ENCODE results near the gene HS3ST1.

Gene HS3ST1

DNA sequence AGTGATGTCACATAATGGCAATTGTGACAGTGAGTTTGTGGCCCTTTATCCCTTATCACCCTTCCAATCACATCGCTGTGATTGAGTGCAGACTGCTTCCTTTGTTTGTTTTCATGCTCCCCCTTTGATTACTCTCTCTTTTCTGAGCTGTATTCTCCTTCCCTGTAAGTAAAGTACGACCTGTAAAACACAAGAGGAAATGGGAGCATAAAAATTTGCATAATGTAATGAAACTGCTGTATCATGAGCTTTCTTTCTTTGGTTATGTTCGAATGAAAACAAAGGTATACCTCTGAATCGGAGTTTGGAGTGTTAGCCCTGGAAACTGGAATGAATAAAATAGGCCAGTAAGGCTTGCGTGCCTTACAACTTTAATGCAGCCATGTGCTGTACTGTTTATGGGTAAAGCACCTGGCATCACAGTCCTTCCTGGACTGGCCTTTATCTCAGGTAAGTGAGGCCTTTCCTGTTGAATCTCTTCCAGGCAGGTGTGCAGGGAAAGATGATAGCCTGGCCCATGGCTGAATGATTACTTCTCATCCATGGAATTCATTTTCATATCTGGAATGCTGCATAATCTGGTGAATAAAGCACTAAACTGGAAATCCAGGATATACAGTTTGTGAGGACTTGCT lies 26.6 kb upstream of the HS3ST1 start:
- ChIA-PET CTCF (no interaction called here), POLR2A (no interaction called here)
- DNase-seq (ENCODE audit: low read depth, low spot score): no peak
- TF ChIP-seq, protein P1, sequence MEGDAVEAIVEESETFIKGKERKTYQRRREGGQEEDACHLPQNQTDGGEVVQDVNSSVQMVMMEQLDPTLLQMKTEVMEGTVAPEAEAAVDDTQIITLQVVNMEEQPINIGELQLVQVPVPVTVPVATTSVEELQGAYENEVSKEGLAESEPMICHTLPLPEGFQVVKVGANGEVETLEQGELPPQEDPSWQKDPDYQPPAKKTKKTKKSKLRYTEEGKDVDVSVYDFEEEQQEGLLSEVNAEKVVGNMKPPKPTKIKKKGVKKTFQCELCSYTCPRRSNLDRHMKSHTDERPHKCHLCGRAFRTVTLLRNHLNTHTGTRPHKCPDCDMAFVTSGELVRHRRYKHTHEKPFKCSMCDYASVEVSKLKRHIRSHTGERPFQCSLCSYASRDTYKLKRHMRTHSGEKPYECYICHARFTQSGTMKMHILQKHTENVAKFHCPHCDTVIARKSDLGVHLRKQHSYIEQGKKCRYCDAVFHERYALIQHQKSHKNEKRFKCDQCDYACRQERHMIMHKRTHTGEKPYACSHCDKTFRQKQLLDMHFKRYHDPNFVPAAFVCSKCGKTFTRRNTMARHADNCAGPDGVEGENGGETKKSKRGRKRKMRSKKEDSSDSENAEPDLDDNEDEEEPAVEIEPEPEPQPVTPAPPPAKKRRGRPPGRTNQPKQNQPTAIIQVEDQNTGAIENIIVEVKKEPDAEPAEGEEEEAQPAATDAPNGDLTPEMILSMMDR (IDR thresholded peaks at IDR 0.05; ENCODE audit: insufficient read depth, low read length, missing control alignments): no peak
- H3K4me3 ChIP-seq (ENCODE audit: low read depth, low read length): no peak overlapping the region

DNA sequence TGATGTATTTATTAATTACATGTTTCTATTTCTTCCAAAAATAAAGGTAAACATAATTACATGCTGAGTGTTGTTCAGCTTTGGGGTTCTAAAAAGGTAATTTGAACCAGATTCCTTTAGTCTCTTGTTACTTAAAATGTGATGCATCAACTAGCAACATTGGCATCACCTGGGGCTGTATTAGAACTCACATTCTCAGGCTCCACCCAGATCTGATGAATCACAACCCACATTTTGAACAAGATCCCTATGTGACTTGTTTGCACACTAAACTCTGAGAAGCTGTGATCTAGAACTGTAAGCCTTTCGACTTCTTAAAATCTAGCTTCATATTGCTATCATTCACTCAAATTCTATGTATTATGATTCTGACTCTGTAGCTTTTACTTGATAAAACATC lies 23.0 kb upstream of the HS3ST1 start:
- no peak overlapping the region for H3K4me3 ChIP-seq (ENCODE audit: low read depth, low read length)
- TF ChIP-seq, protein P1 (IDR thresholded peaks at IDR 0.05; ENCODE audit: insufficient read depth, low read length, missing control alignments): no peak
- ChIA-PET POLR2A (no interaction called here), CTCF (no interaction called here)
- DNase-seq (ENCODE audit: low read depth, low spot score): no peak

DNA sequence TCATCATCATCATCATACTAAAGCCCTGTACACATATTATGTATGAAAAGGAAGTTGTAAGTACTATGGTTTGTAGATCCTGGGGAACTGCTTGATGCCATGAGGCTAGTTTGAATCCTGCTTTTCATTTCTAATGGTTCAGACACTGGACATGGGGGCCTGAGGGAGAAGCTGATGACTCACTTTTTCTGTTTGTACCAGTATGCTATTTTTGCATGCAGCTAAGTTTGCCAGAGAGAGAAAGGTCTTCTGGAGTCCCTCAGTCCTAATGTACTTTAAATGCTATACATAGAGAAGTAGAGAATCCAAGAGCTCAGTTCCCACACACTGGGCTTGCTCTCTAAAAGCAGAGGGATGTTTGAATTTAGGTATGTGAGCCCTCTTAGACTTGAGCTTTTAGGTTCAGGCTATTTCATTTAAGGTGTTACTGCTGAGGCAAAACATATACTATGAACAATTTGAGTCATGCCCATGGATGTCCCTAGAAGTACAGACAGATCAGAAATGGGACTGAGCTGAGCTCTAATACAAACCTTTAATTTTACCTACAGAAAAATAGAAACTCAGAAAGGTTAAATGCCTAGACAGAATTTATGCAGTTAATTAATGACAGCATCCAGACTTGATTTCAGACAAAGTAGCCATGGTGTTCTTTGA lies 17.6 kb upstream of the HS3ST1 start:
- ChIA-PET CTCF (no interaction called here), POLR2A (no interaction called here)
- no peak for DNase-seq (ENCODE audit: low read depth, low spot score)

DNA sequence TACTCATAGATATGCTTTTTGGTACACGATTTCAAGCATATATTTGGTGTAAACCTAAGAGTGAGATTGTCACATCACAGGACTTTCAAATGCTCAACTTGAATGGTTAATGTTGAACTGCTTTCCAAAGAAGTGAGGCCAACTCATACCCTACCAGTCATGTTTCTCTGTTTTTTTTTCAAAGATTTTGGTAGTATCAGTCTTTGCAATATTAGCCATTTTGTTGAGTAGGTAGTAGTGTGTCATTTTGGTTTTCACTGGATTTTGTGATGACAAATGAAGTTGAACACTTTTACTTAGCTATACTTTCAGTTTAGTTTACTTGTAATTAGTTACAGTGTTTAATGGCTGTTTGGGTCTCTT lies 12.5 kb upstream of the HS3ST1 start:
- no peak for DNase-seq (ENCODE audit: low read depth, low spot score)
- H3K4me3 ChIP-seq (ENCODE audit: low read depth, low read length): no peak overlapping the region
- TF ChIP-seq, protein P1 (IDR thresholded peaks at IDR 0.05; ENCODE audit: insufficient read depth, low read length, missing control alignments): no peak
- CTCF ChIA-PET: no interaction called here
- POLR2A ChIA-PET: no interaction called here

More for the DNA sequence above, 17.6 kb upstream of the HS3ST1 start:
- TF ChIP-seq, protein P1 (IDR thresholded peaks at IDR 0.05; ENCODE audit: insufficient read depth, low read length, missing control alignments): no peak
- H3K4me3 ChIP-seq (ENCODE audit: low read depth, low read length): no peak overlapping the region

DNA sequence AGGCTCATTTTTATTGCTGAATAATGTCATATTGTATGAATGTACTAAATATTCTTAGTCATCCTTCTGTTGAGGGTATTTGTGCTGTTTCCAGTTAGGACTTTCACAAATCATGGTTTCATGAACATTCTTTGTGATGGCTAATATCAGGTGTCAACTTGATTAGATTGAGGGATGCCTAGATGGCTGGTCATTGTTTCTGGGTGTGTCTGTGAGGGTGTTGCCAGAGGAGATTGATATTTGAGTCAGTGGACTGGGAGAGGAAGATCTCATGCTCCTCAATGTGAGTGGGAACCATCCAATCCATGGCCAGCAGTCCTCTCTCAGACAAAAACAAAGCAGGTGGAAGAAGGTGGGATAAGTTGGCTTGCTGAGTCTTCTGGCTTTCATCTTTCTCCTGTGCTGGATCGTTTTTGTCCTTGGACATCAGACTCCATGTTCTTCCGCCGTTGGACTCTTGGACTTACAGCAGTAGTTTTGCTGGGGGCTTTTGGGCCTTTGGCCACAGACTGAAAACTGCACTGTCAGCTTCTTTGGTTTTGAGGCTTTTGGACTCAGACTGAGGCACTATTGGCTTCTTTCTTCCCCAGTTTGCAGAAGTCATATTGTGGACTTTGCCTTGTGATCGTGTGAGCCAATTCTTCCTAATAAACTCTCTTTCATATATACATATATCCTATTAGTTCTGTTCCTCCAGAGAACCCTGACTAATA lies 11.9 kb upstream of the HS3ST1 start:
- POLR2A ChIA-PET: no interaction called here

DNA sequence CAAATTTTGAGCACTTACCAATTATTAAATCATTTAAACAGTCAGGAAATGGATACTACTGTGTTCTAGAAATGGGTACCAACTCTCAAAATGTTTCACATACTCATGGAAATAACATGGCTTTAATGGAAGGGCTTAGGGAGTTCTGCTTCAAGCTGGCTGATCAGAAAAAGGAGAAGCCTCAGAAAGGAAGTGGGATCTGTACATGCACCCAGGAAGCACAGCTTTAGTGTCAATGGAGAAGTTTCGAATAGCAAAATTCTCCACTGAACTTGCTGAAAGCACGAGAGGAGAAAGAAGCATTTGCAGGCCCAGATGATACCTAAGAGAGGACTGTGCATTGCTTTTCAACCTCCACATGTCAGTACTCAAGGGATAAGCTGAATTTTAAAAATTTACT lies 11.1 kb upstream of the HS3ST1 start:
- no peak overlapping the region for H3K4me3 ChIP-seq (ENCODE audit: low read depth, low read length)
- ChIA-PET CTCF (no interaction called here), POLR2A (no interaction called here)
- TF ChIP-seq, protein P1 (IDR thresholded peaks at IDR 0.05; ENCODE audit: insufficient read depth, low read length, missing control alignments): no peak
- DNase-seq (ENCODE audit: low read depth, low spot score): no peak

More for the DNA sequence above, 11.9 kb upstream of the HS3ST1 start:
- TF ChIP-seq, protein P1 (IDR thresholded peaks at IDR 0.05; ENCODE audit: insufficient read depth, low read length, missing control alignments): no peak
- H3K4me3 ChIP-seq (ENCODE audit: low read depth, low read length): no peak overlapping the region
- DNase-seq (ENCODE audit: low read depth, low spot score): no peak
- CTCF ChIA-PET: no interaction called here
